NCI-H524 treated with DMSO at 0.1 percent for 48 hours (cell line): ENCODE data around the gene RGPD8.
"Not testable (repeated sequence)": the region's sequence is repeated elsewhere in the genome, so short reads cannot be mapped to it uniquely, and the experiment has no call there.

Experiments used
- DNase-seq: peaks from one replicate; lab custom pipeline; 2025; lab: John Stamatoyannopoulos, UW

The RGPD8 gene

DNA sequence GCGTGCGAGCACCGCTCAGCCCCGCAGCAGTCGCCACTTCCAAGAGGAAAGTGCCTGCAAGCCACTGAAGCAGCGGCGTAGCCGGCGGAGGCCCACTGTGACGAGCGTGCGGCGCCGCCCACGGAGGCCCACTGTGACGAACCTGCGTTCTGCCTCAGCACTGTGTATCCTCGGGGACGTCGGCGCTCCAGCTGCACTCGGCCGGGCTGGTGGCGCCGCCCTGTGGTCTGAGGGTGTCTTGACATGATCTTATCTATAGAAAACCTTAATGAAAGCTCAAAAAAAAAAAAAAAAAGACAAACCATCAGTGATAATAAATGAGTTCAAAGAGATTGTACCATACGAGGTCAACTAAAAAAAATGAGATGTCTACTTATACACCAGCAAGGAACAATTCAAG, at the start of gene RGPD8:
TSS of gene RGPD8 (minus strand) at position 166 of the 400 bp plus-strand sequence. CDS start 192 bp downstream, outside the sequence.
- DNase-seq = not testable (repeated sequence)

GRCh38 chr2:112483042-112483473, 49.6 kb upstream of the RGPD8 start:
- no peak for DNase-seq

DNA sequence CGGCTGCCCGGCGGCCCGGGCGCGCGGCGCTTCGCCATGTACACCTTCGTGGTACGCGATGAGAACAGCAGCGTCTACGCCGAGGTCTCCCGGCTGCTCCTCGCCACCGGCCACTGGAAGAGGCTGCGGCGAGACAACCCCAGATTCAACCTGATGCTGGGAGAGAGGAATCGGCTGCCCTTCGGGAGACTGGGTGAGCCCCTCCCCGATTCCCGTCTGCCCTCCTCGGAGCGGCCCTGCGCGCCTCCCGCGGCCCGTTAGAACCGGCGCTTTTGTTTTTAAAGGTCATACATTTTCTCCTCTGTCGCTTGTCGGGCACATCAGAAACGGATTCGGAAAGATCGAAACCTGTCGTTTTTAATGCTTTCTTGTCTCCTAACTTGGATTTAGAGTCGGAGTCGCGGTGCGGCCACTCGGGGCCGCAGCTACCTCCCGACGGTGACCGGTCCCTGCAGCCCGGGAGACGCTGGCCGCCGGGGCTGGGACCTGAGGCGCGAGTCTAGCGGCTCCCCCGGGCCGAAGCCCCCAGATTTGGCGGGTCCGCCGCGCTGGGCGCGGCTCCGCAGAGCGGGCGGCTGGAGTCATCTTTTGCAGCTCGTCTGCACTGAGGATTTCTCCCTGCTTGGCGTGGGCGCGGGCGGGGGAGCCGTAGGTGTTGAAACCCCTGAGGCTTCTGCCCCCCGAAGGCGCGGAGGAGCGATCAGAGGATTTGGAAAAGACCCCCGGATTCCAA, 49.0 kb upstream of the RGPD8 start:
- no peak for DNase-seq

DNA sequence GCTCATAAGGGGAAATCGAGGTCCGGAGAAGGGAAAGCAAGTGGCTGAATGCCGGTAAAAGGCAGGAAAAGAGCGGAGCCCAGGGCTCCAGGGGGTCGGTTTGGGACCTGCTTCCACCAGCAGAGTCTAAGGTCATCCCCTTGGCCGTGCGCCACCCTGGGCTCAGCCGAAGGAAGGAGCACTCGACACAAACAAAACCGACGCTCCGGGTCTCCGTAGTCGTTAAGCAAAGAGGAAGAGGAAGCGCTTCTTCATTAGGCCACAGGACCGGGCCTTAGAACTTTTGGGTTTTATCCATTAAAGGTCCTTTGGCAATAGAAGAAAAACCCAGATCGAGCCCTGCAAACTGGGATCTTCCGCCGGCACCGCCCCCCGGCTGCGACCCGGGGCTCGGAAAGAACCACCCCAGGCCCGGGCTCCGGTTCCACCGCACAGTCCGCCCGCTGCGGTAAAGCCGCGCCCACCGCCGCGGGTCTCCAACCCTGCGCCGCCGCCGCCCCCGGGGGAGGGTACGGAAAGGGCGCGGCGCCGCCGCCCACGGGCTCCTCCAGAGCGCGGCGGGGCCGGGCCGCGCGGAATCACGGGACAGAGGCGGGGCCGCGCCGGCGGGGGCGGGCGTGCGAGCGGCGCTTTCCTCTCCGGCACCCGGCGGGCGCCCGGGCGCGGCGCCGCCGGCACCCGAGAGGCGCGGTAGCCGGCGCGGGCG, 48.2 kb upstream of the RGPD8 start, which contains the start of gene TTL:
TSS of gene TTL (plus strand) at position 629 of the 706 bp plus-strand sequence. CDS start 189 bp downstream, outside the sequence.
- no peak for DNase-seq

DNA sequence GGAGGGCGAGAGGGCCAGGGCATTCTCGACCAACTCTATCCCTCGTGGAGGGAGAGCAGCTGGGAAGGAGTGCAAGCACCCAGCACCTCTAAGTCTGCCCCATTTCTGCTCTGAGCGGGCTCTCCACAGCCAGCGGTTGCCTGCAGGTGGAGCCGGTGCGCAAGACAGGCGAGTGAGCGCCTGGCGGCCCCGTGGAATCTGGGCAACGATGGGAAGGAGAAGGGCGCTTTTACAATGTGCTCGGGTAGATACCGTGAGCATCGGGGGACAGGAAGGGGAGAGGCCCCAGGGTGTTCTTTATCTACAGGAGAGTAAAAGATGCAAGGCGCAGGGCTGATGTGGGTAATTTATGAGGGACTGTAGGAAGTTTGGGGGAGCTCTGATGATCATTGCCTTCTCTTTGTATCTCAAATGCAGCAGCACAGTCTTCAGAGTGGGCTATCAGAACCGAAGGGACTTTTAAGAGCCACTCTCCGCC, 47.6 kb upstream of the RGPD8 start:
- DNase-seq = no peak

DNA sequence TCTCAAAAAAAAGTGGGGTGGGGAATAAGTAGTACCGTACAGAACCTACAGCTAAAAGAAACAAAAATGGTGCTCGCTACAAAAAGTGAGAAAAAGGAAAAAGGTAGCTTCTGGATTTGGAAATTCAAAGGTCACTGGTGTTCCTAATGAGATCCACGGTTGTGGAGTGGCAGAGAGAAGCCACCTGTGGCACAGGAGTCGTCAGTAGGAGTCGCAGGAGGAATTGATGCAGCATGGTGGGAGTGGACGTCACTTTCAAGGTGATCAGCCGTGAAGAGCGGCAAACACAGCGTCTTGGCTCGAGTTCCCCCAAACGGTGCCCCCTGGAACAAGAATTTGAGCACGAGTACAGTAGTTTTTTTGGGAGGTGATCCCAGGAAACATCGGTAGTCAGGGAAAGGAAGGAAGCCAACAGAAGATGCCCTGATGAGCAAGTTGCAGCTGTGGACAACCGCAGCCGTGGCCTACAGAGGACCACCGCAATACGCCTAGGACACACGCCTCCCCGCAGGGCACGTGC, 47.1 kb upstream of the RGPD8 start:
- no peak for DNase-seq

DNA sequence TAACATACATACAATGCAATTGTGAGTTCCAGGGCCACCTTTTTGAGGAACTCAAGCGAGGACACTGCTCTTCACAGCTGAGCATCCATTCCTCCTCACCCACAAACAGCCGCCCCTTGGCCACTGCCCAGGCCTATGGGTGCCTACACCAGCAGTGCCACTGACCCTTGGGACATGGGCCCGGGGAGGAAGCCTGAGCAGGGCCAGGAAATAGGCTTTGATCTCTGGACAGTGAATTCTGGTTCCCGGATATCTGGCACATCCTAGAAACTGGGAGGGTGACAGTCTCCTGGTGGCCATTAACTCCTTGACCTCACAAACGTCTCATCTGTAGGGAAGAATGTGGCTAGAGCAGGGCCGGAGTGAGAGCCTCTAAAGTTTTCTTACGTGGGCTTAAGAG, 43.0 kb upstream of the RGPD8 start:
- DNase-seq = no peak

DNA sequence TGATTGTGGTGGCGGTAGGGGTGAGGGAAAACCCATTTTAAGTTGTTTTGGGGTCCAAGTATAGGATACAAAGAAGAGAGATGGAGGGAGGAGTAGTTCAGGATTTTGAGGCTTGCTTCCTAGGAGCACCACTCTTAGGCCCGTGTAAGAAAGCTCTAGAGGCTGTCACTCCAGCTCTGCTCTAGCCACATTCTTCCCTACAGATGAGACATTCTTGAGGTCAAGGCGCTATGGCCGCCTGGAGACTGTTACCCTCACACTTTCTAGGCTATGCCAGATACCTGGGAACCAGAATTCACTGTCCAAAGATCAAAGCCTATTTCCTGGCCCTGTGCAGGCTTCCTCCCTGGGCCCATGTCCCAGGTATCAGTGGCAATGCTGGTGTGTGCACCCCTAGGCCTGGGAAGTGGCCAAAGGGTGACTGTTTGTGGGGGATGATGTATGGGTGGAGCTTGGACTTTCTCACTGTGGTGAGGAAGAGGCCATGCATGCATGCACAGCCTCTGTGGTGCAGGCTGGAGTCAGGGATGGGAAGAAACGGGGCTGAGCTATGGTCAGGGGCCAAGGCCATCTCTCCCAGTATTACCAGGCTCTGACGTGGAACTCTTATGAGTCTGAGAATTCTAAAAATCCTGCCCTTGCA, 41.5 kb upstream of the RGPD8 start:
- no peak for DNase-seq

- no peak for DNase-seq
Measured at GRCh38 chr2:112472547-112473263, 39.3 kb upstream of the RGPD8 start.

GRCh38 chr2:112465382-112465781, 31.9 kb upstream of the RGPD8 start:
- DNase-seq = no peak

DNA sequence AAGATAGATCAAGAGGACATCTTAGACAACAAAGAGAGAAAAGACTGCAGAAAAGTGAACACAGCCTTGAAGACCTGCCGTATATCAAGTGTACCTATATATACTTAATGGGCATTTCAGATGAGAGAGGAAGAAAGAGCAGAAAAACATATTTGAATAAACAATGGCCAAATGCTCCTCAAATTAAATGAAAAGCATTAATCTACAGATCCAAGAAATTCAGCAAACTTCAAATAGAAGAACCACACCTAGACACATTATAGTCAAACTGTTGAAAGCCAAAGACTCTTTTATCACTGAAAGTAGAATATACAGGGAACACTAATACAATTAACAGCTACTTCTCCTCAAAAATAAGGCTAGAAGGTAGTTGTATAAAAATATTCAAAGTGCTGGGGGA, 29.8 kb upstream of the RGPD8 start:
- no peak for DNase-seq

- DNase-seq = no peak
Measured at GRCh38 chr2:112462178-112462577, 28.7 kb upstream of the RGPD8 start.

- DNase-seq = no peak
Measured at GRCh38 chr2:112459372-112459771, 25.9 kb upstream of the RGPD8 start.

- DNase-seq = no peak
Measured at GRCh38 chr2:112454586-112454985, 21.1 kb upstream of the RGPD8 start.

GRCh38 chr2:112451317-112451716, 17.9 kb upstream of the RGPD8 start:
- DNase-seq = no peak

GRCh38 chr2:112449854-112450253, 16.4 kb upstream of the RGPD8 start:
- DNase-seq = no peak

DNA sequence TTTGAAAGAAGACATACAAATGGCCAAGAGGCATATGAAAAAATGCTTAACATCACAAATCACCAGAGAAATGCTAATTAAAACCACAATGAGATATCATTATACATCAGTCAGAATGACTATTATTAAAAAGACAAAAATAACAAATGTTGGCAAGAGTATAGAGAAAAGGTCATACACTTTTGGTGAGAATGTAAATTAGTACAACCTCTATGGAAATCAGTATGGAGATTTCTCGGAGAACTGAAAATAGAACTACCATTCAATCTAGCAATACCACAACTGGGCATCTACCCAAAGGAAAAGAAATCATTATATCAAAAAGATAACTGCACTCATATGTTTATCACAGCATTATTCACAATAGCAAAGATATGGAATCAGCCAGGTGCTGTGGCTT, 10.8 kb upstream of the RGPD8 start:
- DNase-seq = not testable (repeated sequence)

DNA sequence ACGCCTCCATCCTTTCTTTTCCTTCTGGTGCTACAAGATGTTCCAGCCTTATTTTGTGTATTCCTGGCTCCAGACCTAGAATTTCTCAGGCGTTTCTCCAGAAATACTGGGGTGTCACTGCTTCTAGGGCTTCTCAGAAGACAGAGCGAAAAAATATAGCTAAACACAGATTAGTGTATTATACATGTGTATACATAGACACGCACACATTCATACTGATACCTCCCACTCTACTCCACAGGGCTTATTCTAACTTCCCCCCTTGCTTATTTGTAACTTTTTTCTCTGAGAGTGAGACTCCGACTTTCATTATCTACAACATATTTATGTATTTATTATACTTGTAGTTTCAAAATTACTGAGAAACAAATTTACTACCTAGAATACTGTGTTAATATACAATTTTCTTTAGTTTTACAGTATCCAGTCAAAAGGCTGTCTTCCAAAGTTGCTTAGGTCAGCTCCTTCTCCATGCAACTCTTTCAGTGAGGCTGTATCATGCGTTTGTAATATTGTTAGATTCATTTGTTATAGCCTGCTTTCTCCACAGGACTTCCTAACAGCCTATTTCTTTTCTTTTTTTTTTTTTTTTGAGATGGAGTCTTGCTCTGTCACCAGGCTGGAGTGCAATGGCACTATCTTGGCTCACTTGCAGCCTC, 5.3 kb upstream of the RGPD8 start:
- DNase-seq = not testable (repeated sequence)

DNA sequence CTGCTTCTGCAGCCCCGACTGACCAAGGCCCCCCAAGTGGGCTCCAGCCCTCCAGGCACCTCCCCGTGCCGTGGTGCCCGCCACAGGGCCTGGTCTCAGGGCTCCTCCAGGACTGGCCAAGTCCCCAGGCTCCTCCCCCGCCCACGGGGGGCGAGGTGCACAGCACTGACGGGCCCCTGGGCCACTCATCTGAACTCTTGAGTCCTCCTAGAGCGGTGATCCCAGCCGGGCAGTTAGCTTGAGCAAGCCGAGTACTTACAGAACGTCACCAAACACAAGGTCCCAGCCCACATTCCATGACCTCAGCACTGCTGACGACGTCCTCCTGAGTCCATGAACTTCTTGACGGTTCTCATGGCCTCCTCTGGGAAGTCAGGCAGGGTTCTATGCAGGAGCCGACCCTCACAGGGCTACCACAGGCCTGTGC, 4.0 kb upstream of the RGPD8 start:
- not testable (repeated sequence) for DNase-seq

DNA sequence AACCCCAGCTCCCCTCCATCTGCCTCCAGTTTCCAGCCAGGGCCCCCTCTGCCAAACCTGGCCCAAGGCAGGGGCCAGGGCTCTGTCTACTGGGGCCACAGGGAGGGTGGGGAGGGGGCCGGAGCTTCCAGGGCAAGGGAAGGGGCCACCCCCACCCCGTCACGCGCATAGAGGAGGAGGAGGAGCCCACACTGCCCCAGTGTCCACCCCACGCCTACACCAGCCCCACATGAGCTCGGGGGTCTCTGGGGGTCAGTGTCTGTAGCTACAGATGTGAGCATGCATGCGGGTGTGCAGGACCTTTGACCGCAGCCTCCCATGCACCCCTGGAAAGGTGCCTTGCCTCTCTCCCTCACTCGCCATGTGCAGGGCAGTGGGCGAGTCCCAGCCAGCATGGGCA, 3.5 kb upstream of the RGPD8 start:
- DNase-seq = not testable (repeated sequence)
